T-helper 17 cell (primary cell): Measurements from ENCODE around the gene VWCE. TPM values are rescaled to one million over a fixed set of nuclear protein-coding genes. Genes with fewer than 3 reads are reported as not detected.
"Not testable (repeated sequence)": the region's sequence is repeated elsewhere in the genome, so short reads cannot be mapped to it uniquely, and the experiment has no call there.

Experiments
- ATAC-seq: fragments of 150-1000 bp; cut with Tn5 transposase; 2 replicates; pipeline ENCODE4 v1.10.0; 2021; ENCODE audit warnings: mild to moderate bottlenecking, moderate library complexity
- DNase-seq, 3 donors: peaks; one replicate each; pipeline versions ENCODE4 v3.0.0 to v3.0.0-alpha.2; 2020 to 2021
- H3K9me3 ChIP-seq: one replicate; pipeline ENCODE4 v1.7.0; 2013; ENCODE audit warnings: low read length, mild to moderate bottlenecking; ENCODE audit not compliant: control insufficient read depth, poor library complexity, severe bottlenecking
- H3K27ac Mint-ChIP-seq: one replicate; pipeline ENCODE4 v1.8.0; 2022; ENCODE audit warnings: mild to moderate bottlenecking, moderate library complexity, mixed read lengths
- H3K27me3 Mint-ChIP-seq: one replicate; pipeline ENCODE4 v1.8.0; 2022; ENCODE audit warnings: mixed read lengths
- H3K36me3 Mint-ChIP-seq: one replicate; pipeline ENCODE4 v1.8.0; 2022; ENCODE audit warnings: low read depth, mixed read lengths
- H3K4me1 Mint-ChIP-seq: one replicate; pipeline ENCODE4 v1.8.0; 2022; ENCODE audit warnings: mild to moderate bottlenecking, mixed read lengths
- H3K4me3 Mint-ChIP-seq: one replicate; pipeline ENCODE4 v1.8.0; 2022; ENCODE audit warnings: mild to moderate bottlenecking, moderate library complexity, mixed read lengths
- total RNA-seq, 4 donors: library from RNA in 2 of 4; stranded (reverse) in 2 of 4; gene quantifications; one replicate each; pipeline ENCODE4 v1.2.3 and lab custom pipeline; 2022 to 2026

VWCE gene
- total RNA-seq, 2 donors from 2014 or later = 0.65 to 1.4 TPM

GRCh38 chr11:61270354-61271076, 24.6 kb downstream of the VWCE start:
- Mint-ChIP-seq H3K27me3 (peaks cover 17% of the 10 kb centered on the region), H3K27ac (no peak overlapping the region), H3K36me3 (no peaks in the 10 kb centered on the region), H3K4me3 (no peak overlapping the region), H3K4me1 (peaks cover 3% of the 10 kb centered on the region)
- DNase-seq = no peak
- ATAC-seq = no peak
- no peaks in the 10 kb centered on the region for H3K9me3 ChIP-seq

DNA sequence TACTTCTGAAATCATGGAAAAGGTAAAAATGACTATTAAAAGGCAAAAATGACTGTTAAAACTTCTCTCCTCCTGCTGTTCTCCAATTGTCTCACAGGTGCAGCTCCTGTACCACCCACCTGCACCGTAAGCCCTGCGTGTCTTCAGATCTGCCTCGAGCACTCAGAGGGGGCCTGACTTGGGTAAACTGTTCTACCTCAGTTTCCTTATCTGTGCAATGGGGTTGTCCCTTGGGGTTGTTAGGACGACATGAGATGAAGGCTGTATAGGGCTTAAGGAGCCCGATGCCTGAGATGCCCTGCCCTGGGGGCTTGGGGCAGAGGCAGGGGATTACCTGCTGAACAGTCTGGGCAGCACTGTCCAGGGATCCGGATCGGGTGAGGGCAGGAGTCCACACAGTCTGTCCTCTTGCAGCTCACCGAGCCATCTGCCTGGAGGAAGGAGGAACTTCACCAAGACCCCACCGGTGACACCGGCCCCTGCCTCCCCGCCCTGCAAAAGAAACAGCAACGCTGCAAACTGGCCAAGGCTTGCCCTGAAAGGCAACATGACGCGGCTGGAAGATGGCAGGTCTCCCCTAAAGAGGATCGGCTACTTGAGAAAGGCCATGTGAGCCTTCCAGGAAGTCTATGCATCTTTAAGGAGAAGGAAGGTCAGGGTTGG, 26.4 kb downstream of the VWCE start:
- peaks cover 3% of the 10 kb centered on the region for H3K4me1 Mint-ChIP-seq
- peaks cover 9% of the 10 kb centered on the region for H3K27me3 Mint-ChIP-seq
- no peak for DNase-seq
- no peaks in the 10 kb centered on the region for H3K9me3 ChIP-seq
- ATAC-seq = no peak
- H3K27ac Mint-ChIP-seq = no peak overlapping the region
- no peaks in the 10 kb centered on the region for H3K36me3 Mint-ChIP-seq
- no peak overlapping the region for H3K4me3 Mint-ChIP-seq

DNA sequence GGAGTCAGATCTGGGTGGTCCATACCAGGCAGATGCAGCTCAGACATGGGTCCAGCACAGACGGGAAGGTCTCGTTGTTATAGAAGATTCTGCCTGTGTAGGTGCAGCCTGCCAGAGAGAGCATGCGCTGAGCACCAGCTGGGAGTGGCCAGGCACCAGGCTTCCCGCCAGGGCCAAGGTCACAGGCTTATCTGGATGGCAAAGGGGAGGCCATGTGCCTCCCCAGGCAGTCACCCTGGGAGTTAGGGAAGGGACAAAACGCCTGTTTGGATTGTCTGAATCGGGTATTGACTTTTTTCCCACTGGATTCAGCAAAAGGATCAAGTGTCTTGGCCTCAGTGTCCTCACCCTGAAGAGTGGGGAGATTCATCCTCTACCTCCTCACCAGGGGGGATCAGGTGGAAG, 27.7 kb downstream of the VWCE start:
- H3K4me3 Mint-ChIP-seq = no peak overlapping the region

GRCh38 chr11:61266602-61267001, 28.5 kb downstream of the VWCE start:
- Mint-ChIP-seq H3K27ac (no peak overlapping the region), H3K36me3 (no peaks in the 10 kb centered on the region), H3K27me3 (peaks cover 13% of the 10 kb centered on the region), H3K4me3 (no peak overlapping the region), H3K4me1 (peaks cover 3% of the 10 kb centered on the region)
- no peak for DNase-seq
- H3K9me3 ChIP-seq = no peaks in the 10 kb centered on the region
- ATAC-seq = no peak

More for the DNA sequence above, 27.7 kb downstream of the VWCE start:
- no peak for DNase-seq
- no peak overlapping the region for H3K27ac Mint-ChIP-seq
- peaks cover 3% of the 10 kb centered on the region for H3K4me1 Mint-ChIP-seq
- no peaks in the 10 kb centered on the region for H3K9me3 ChIP-seq
- no peak for ATAC-seq
- H3K27me3 Mint-ChIP-seq = peaks cover 13% of the 10 kb centered on the region
- H3K36me3 Mint-ChIP-seq = no peaks in the 10 kb centered on the region

GRCh38 chr11:61265357-61265756, 29.8 kb downstream of the VWCE start:
- ATAC-seq (no peak), DNase-seq (no peak)
- no peaks in the 10 kb centered on the region for H3K9me3 ChIP-seq
- Mint-ChIP-seq H3K27me3 (peaks cover 19% of the 10 kb centered on the region), H3K36me3 (no peaks in the 10 kb centered on the region), H3K4me3 (no peak overlapping the region), H3K27ac (no peak overlapping the region), H3K4me1 (peaks cover 3% of the 10 kb centered on the region)

DNA sequence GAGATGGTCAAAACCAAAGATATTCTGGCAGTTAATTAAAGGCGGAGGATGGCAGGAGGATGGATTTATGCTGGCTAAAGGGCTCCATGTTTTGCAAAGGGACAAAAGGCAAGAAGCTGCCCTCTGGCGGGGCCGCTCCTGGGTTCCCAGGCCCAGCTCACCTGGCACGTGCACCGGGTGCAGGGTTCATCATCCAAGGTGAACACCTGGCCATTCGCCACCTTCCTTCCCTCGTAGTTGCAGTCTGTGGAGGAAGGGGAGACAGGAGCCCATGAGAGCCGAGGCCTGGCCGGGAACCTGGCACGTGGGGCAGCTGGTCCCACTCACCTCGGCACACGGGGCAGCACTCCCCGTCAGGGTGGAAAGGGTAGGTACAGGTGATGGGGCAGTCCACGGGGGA, 30.3 kb downstream of the VWCE start:
- Mint-ChIP-seq H3K27me3 (peaks cover 20% of the 10 kb centered on the region), H3K4me3 (no peak overlapping the region), H3K36me3 (no peaks in the 10 kb centered on the region), H3K27ac (peak overlapping the region; percentile 66), H3K4me1 (no peaks in the 10 kb centered on the region)
- ATAC-seq = no peak
- no peak for DNase-seq
- H3K9me3 ChIP-seq = no peaks in the 10 kb centered on the region

- Mint-ChIP-seq H3K4me1 (no peaks in the 10 kb centered on the region), H3K4me3 (no peak overlapping the region), H3K36me3 (no peaks in the 10 kb centered on the region), H3K27me3 (peaks cover 20% of the 10 kb centered on the region), H3K27ac (peak overlapping the region; percentile 66)
- no peaks in the 10 kb centered on the region for H3K9me3 ChIP-seq
- ATAC-seq (no peak), DNase-seq (no peak)
Measured at GRCh38 chr11:61264371-61264770, 30.7 kb downstream of the VWCE start.

- ATAC-seq = no peak
- H3K9me3 ChIP-seq = no peaks in the 10 kb centered on the region
- H3K27ac Mint-ChIP-seq = no peak overlapping the region
- H3K27me3 Mint-ChIP-seq = peaks cover 16% of the 10 kb centered on the region
- no peak for DNase-seq
- H3K4me1 Mint-ChIP-seq = peaks cover 2% of the 10 kb centered on the region
- no peaks in the 10 kb centered on the region for H3K36me3 Mint-ChIP-seq
- H3K4me3 Mint-ChIP-seq = no peak overlapping the region
Measured at GRCh38 chr11:61259363-61259762, 35.8 kb downstream of the VWCE start.

GRCh38 chr11:61258546-61258945, 36.6 kb downstream of the VWCE start:
- no peaks in the 10 kb centered on the region for H3K9me3 ChIP-seq
- H3K4me1 Mint-ChIP-seq = peaks cover 2% of the 10 kb centered on the region
- H3K27me3 Mint-ChIP-seq = peaks cover 13% of the 10 kb centered on the region
- DNase-seq = no peak
- no peak overlapping the region for H3K4me3 Mint-ChIP-seq
- ATAC-seq = no peak
- H3K36me3 Mint-ChIP-seq = no peaks in the 10 kb centered on the region
- H3K27ac Mint-ChIP-seq = no peak overlapping the region

DNA sequence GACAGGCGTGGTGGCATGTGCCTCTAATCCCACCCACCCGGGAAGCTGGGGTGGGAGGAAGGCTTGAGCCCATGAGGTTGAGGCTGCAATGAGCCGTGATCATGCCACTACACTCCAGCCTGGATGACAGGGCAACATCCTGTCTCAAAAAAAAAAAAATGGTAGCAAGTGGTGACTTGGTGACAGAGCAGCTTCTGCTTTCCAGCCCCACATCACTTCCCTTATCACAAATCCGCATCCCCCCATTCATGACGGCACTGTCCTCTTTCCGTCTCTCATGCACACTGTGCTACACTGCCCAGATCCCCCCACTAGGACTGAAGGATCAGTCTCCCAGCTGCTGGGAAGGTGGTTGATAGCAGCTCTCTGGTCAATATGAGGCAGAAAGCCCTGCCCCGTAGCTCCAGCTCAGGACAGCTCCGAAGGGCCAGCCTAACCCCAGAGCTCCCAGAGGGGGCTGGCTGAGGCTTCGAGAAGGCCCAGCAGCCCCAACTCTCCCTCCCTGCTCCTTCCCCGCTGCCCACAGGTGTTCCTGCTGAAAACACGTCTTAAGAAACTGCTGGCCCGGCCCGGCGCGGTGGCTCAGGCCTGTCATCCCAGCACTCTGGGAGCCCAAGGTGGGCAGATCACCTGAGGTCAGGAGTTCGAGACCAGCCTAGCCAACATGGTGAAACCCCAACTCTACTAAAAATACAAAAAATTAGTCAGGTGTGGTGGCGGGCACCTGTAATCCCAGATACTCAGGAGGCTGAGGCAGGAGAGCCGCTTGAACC, 38.2 kb downstream of the VWCE start:
- H3K27me3 Mint-ChIP-seq = peaks cover 17% of the 10 kb centered on the region
- no peak overlapping the region for H3K4me3 Mint-ChIP-seq
- DNase-seq (no peak), ATAC-seq (no peak)
- no peak overlapping the region for H3K27ac Mint-ChIP-seq
- no peaks in the 10 kb centered on the region for H3K9me3 ChIP-seq
- no peaks in the 10 kb centered on the region for H3K36me3 Mint-ChIP-seq
- peaks cover 2% of the 10 kb centered on the region for H3K4me1 Mint-ChIP-seq

- H3K9me3 ChIP-seq = no peaks in the 10 kb centered on the region
- H3K27ac Mint-ChIP-seq = no peak overlapping the region
- DNase-seq = peak in 2 of 3 donors; percentile 28 to 48
- peaks cover 18% of the 10 kb centered on the region for H3K27me3 Mint-ChIP-seq
- peak; percentile 79 for ATAC-seq
- H3K4me1 Mint-ChIP-seq = peaks cover 2% of the 10 kb centered on the region
- no peaks in the 10 kb centered on the region for H3K36me3 Mint-ChIP-seq
- no peak overlapping the region for H3K4me3 Mint-ChIP-seq
Measured at GRCh38 chr11:61254403-61255025, 40.6 kb downstream of the VWCE start.

DNA sequence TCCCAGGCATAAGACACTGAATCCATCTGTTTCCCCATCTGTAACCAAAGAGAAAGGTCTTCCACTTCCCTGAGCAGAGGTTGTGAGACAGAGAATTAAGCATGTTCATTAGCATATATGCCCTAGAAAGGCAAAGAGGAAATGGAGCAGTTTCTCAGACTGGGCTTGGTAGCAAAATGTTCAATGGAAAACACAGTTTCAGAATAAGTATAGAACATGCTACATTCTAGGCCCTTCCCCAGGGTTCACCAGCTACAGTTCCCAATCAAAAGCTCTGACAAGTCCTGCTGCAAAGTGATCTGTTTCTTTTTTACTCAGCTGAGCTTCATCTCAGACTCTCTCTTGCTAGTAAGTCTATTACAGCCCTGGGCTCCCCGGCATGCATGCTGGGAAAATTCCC, 42.8 kb downstream of the VWCE start:
- ATAC-seq, DNase-seq, H3K36me3 Mint-ChIP-seq: not testable (repeated sequence)

More for the DNA sequence above, 42.8 kb downstream of the VWCE start:
- H3K4me3 Mint-ChIP-seq, H3K27ac Mint-ChIP-seq, H3K4me1 Mint-ChIP-seq, H3K9me3 ChIP-seq: not testable (repeated sequence)
- H3K27me3 Mint-ChIP-seq = peaks cover 25% of the 10 kb centered on the region
